ENCODE measurements around the gene APOD. TPM values are rescaled to one million over a fixed set of nuclear protein-coding genes. Genes with fewer than 3 reads are reported as not detected.
"Not testable (repeated sequence)": the region's sequence is repeated elsewhere in the genome, so short reads cannot be mapped to it uniquely, and the experiment has no call there.

APOD gene
- total and polyA plus RNA-seq, 2 of the 8 experiments (the other 6 are each of a cell fraction or from before 2014, with no cell fraction given), result not detected

DNA sequence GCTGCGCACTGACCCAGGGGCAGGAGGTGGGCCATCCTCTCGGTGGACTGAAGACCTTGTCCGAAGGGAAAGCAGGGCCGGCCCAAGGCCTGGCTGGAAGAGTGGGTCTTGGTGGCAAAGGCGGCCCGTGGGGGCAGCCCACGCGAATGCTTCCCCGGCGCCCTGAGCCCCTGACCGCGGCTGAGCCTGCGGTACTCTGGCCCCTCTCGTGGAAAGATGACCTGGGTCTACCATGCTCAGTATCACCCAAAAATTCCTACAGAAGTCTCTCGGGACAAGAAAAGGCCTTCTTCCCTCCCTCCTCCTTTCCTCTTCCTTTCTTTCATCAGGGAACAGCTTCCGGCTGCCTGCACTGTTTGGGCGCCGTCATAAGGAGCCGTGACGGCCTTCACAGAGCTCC is 48.3 kb upstream of the APOD start:
- H3K79me1 ChIP-seq (ENCODE audit: low read depth, low read length); H4K91ac ChIP-seq (replicated peaks; ENCODE audit: insufficient read length, low read length); POLR2A ChIA-PET (ENCODE audit: partially characterized antibody); H3K4me2 ChIP-seq (ENCODE audit: insufficient read depth in 1 of 2, low read depth in 2 of 2, low read length in 2 of 2); H3K56ac ChIP-seq (replicated peaks; ENCODE audit: insufficient read length, low read depth, low read length); CTCF ChIA-PET (ENCODE audit: partially characterized antibody); H2BK5ac ChIP-seq (ENCODE audit: low read depth, low read length); H3K9ac ChIP-seq (replicated peaks in 1 of 4; ENCODE audit: extremely low read depth in 1 of 4, low read depth in 3 of 4, low read length in 3 of 4); H4K8ac ChIP-seq (ENCODE audit: extremely low read depth, insufficient read depth, low read length); FAIRE-seq; H3K36me3 ChIP-seq (ENCODE audit: control insufficient read depth in 2 of 4, insufficient read depth in 4 of 4, low read length in 3 of 4); H2BK20ac ChIP-seq (ENCODE audit: low read length); H4K20me1 ChIP-seq (replicated peaks in 1 of 2; ENCODE audit: control insufficient read depth in 1 of 2, insufficient read depth in 2 of 2, low read length in 2 of 2); H3K4me1 ChIP-seq (replicated peaks in 1 of 4; ENCODE audit: control insufficient read depth in 3 of 4, insufficient read depth in 4 of 4, low read length in 3 of 4); H3K27me3 ChIP-seq (replicated peaks in 1 of 4; ENCODE audit: control insufficient read depth in 3 of 4, extremely low read depth in 1 of 4, insufficient read depth in 3 of 4, low read length in 3 of 4); H2BK15ac ChIP-seq (ENCODE audit: low read length); H3K9me3 ChIP-seq (ENCODE audit: insufficient read depth in 2 of 2, low read depth in 1 of 2, low read length in 1 of 2); H2AK5ac ChIP-seq (ENCODE audit: low read depth, low read length); H2BK12ac ChIP-seq (ENCODE audit: low read depth, low read length); H3K14ac ChIP-seq (ENCODE audit: insufficient read length); H3K4me3 ChIP-seq (ENCODE audit: extremely low read depth in 1 of 4, insufficient read depth in 2 of 4, low read depth in 3 of 4, low read length in 4 of 4); H3K79me2 ChIP-seq (ENCODE audit: control insufficient read depth in 1 of 2, insufficient read depth in 2 of 2, low read length in 2 of 2); H2AFZ ChIP-seq (ENCODE audit: low read length); H4K5ac ChIP-seq (ENCODE audit: insufficient read length, low read depth, low read length); H3K23ac ChIP-seq (ENCODE audit: insufficient read length); H2BK120ac ChIP-seq (replicated peaks; ENCODE audit: low read depth, low read length); H3K4ac ChIP-seq (replicated peaks; ENCODE audit: insufficient read length, low read depth, low read length); H3K23me2 ChIP-seq (ENCODE audit: low read depth, low read length); H3K18ac ChIP-seq (ENCODE audit: extremely low read depth, low read length); DNase-seq (ENCODE audit: low read depth in 1 of 2, low spot score in 2 of 2); H3K27ac ChIP-seq (ENCODE audit: low read depth, low read length): not testable (repeated sequence)
- WGBS, 2 experiments (ENCODE audit: extremely low coverage in 1 of 2, insufficient coverage in 1 of 2, insufficient read length in 1 of 2, insufficient replicate concordance in 2 of 2, low coverage in 1 of 2, low lambda C conversion rate in 2 of 2, missing lambda C conversion rate in 1 of 2), result 81% methylated on average over 11 of the region's 20 CpGs; no CpG with 5 or more reads in 1 of the 2 experiments

GRCh38 chr3:195630938-195631495 is 47.3 kb upstream of the APOD start:
- H3K9ac ChIP-seq (replicated peaks in 1 of 4; ENCODE audit: extremely low read depth in 1 of 4, low read depth in 3 of 4, low read length in 3 of 4); CTCF ChIA-PET (ENCODE audit: partially characterized antibody); H3K79me2 ChIP-seq (ENCODE audit: control insufficient read depth in 1 of 2, insufficient read depth in 2 of 2, low read length in 2 of 2); H3K23ac ChIP-seq (ENCODE audit: insufficient read length); H2BK15ac ChIP-seq (ENCODE audit: low read length); H3K36me3 ChIP-seq (ENCODE audit: control insufficient read depth in 2 of 4, insufficient read depth in 4 of 4, low read length in 3 of 4); H3K4me3 ChIP-seq (ENCODE audit: extremely low read depth in 1 of 4, insufficient read depth in 2 of 4, low read depth in 3 of 4, low read length in 4 of 4); H4K8ac ChIP-seq (ENCODE audit: extremely low read depth, insufficient read depth, low read length); H4K91ac ChIP-seq (replicated peaks; ENCODE audit: insufficient read length, low read length); DNase-seq (ENCODE audit: low read depth in 1 of 2, low spot score in 2 of 2); H2AFZ ChIP-seq (ENCODE audit: low read length); POLR2A ChIA-PET (ENCODE audit: partially characterized antibody); H3K23me2 ChIP-seq (ENCODE audit: low read depth, low read length); H3K27me3 ChIP-seq (replicated peaks in 1 of 4; ENCODE audit: control insufficient read depth in 3 of 4, extremely low read depth in 1 of 4, insufficient read depth in 3 of 4, low read length in 3 of 4); H2BK12ac ChIP-seq (ENCODE audit: low read depth, low read length); H3K27ac ChIP-seq (ENCODE audit: low read depth, low read length); H2BK5ac ChIP-seq (ENCODE audit: low read depth, low read length); H3K18ac ChIP-seq (ENCODE audit: extremely low read depth, low read length); H3K4me2 ChIP-seq (ENCODE audit: insufficient read depth in 1 of 2, low read depth in 2 of 2, low read length in 2 of 2); H3K4ac ChIP-seq (replicated peaks; ENCODE audit: insufficient read length, low read depth, low read length); H2AK5ac ChIP-seq (ENCODE audit: low read depth, low read length); H2BK120ac ChIP-seq (replicated peaks; ENCODE audit: low read depth, low read length); H4K20me1 ChIP-seq (replicated peaks in 1 of 2; ENCODE audit: control insufficient read depth in 1 of 2, insufficient read depth in 2 of 2, low read length in 2 of 2); FAIRE-seq; H3K56ac ChIP-seq (replicated peaks; ENCODE audit: insufficient read length, low read depth, low read length); H4K5ac ChIP-seq (ENCODE audit: insufficient read length, low read depth, low read length); H3K9me3 ChIP-seq (ENCODE audit: insufficient read depth in 2 of 2, low read depth in 1 of 2, low read length in 1 of 2); H3K4me1 ChIP-seq (replicated peaks in 1 of 4; ENCODE audit: control insufficient read depth in 3 of 4, insufficient read depth in 4 of 4, low read length in 3 of 4); H3K14ac ChIP-seq (ENCODE audit: insufficient read length); H2BK20ac ChIP-seq (ENCODE audit: low read length); H3K79me1 ChIP-seq (ENCODE audit: low read depth, low read length): not testable (repeated sequence)
- WGBS, 2 experiments (ENCODE audit: extremely low coverage in 1 of 2, insufficient coverage in 1 of 2, insufficient read length in 1 of 2, insufficient replicate concordance in 2 of 2, low coverage in 1 of 2, low lambda C conversion rate in 2 of 2, missing lambda C conversion rate in 1 of 2), result 95% methylated on average over 7 of the region's 13 CpGs; no CpG with 5 or more reads in 1 of the 2 experiments
